WTC11 (cell line): ENCODE measurements around the gene CCDC15. TPM values are rescaled to one million over a fixed set of nuclear protein-coding genes. Genes with fewer than 3 reads are reported as not detected.

Experiments used
- ATAC-seq: fragments of 200-7000 bp; cut with Tn5 transposase; 2 replicates; pipeline ENCODE4 v1.10.0; 2021; ENCODE audit warnings: mild to moderate bottlenecking, moderate library complexity
- CTCF ChIA-PET: fragments of 300-600 bp; sonication (Branson Sonifier 250); formaldehyde crosslinking; loops from one replicate; lab custom pipeline; 2021; ENCODE audit warnings: antibody characterized with exemption; lab: Charles Lee
- POLR2A ChIA-PET: fragments of 350-600 bp; sonication (Branson Sonifier 250); formaldehyde crosslinking; loops from one replicate; lab custom pipeline; 2021; ENCODE audit warnings: antibody characterized with exemption; lab: Charles Lee
- DNase-seq: peaks from one replicate; pipeline ENCODE4 v3.0.0; 2021; ENCODE audit warnings: low spot score
- H3K27ac Mint-ChIP-seq: 2 replicates; pipeline ENCODE4 v1.8.0; 2021; ENCODE audit warnings: mixed read lengths
- H3K27me3 Mint-ChIP-seq: 2 replicates; pipeline ENCODE4 v1.8.0; 2021; ENCODE audit warnings: low read depth, mild to moderate bottlenecking, moderate library complexity, mixed read lengths
- H3K36me3 Mint-ChIP-seq: 2 replicates; pipeline ENCODE4 v1.8.0; 2021; ENCODE audit warnings: mixed read lengths
- H3K4me1 Mint-ChIP-seq: 2 replicates; pipeline ENCODE4 v1.8.0; 2022; ENCODE audit warnings: mixed read lengths
- H3K4me3 Mint-ChIP-seq: 2 replicates; pipeline ENCODE4 v1.8.0; 2021; ENCODE audit warnings: mild to moderate bottlenecking, moderate library complexity, mixed read lengths
- H3K9me3 Mint-ChIP-seq: 2 replicates; pipeline ENCODE4 v1.8.0; 2021; ENCODE audit warnings: mixed read lengths
- CDX4 ChIP-seq: fragments of 250-450 bp; sonication (Bioruptor Pico); IDR thresholded peaks from 2 replicates; pipeline ENCODE4 v1.9.0; 2021; ENCODE audit warnings: moderate library complexity, mild to moderate bottlenecking, inconsistent platforms, borderline replicate concordance
- CREB1 ChIP-seq: sonication (generic); formaldehyde crosslinking; IDR thresholded peaks from 2 replicates; pipeline ENCODE4 v1.8.0; 2023; ENCODE audit warnings: mild to moderate bottlenecking, missing genetic modification reagents
- ELF4 ChIP-seq: sonication (generic); formaldehyde crosslinking; IDR thresholded peaks from 2 replicates; pipeline ENCODE4 v1.8.1; 2022; ENCODE audit warnings: low read depth, mild to moderate bottlenecking, moderate library complexity, missing genetic modification reagents
- ERG ChIP-seq: fragments of 250-450 bp; sonication (Bioruptor Pico); IDR thresholded peaks from 2 replicates; pipeline ENCODE4 v1.8.0; 2021; ENCODE audit warnings: mild to moderate bottlenecking
- ETV6 ChIP-seq: sonication (generic); formaldehyde crosslinking; IDR thresholded peaks from 2 replicates; pipeline ENCODE4 v1.8.1; 2022; ENCODE audit warnings: mild to moderate bottlenecking, missing genetic modification reagents
- GRHL2 ChIP-seq: fragments of 250-450 bp; sonication (Bioruptor Pico); IDR thresholded peaks from 2 replicates; pipeline ENCODE4 v1.8.0; 2022; ENCODE audit warnings: mild to moderate bottlenecking, moderate library complexity; ENCODE audit not compliant: insufficient replicate concordance, severe bottlenecking
- MLX ChIP-seq: sonication (generic); formaldehyde crosslinking; IDR thresholded peaks from 2 replicates; pipeline ENCODE4 v1.8.1; 2023; ENCODE audit warnings: mild to moderate bottlenecking, missing genetic modification reagents, moderate library complexity
- MYBL2 ChIP-seq: sonication (generic); formaldehyde crosslinking; IDR thresholded peaks from 2 replicates; pipeline ENCODE4 v1.8.1; 2023; ENCODE audit warnings: mild to moderate bottlenecking, moderate library complexity, missing genetic modification reagents
- NFATC4 ChIP-seq: fragments of 250-450 bp; sonication (Bioruptor Pico); IDR thresholded peaks from 2 replicates; pipeline ENCODE4 v1.9.0; 2021; ENCODE audit warnings: mild to moderate bottlenecking
- OVOL2 ChIP-seq: fragments of 250-450 bp; sonication (Bioruptor Pico); IDR thresholded peaks from 2 replicates; pipeline ENCODE4 v1.9.0; 2021; ENCODE audit warnings: mild to moderate bottlenecking, borderline replicate concordance
- PREB ChIP-seq: sonication (generic); formaldehyde crosslinking; IDR thresholded peaks from 2 replicates; pipeline ENCODE4 v1.8.1; 2022; ENCODE audit warnings: mild to moderate bottlenecking, missing genetic modification reagents, moderate library complexity, borderline replicate concordance
- SOX15 ChIP-seq: fragments of 250-450 bp; sonication (Bioruptor Pico); IDR thresholded peaks from 2 replicates; pipeline ENCODE4 v1.9.0; 2021; ENCODE audit warnings: mild to moderate bottlenecking
- TP53 ChIP-seq: sonication (generic); formaldehyde crosslinking; IDR thresholded peaks from 2 replicates; pipeline ENCODE4 v1.8.1; 2023; ENCODE audit warnings: mild to moderate bottlenecking, missing genetic modification reagents
- ZBTB43 ChIP-seq: sonication (generic); formaldehyde crosslinking; IDR thresholded peaks from 2 replicates; pipeline ENCODE4 v1.8.1; 2023; ENCODE audit warnings: mild to moderate bottlenecking, missing genetic modification reagents
- ZNF317 ChIP-seq: sonication (generic); formaldehyde crosslinking; IDR thresholded peaks from 2 replicates; pipeline ENCODE4 v1.8.1; 2023; ENCODE audit warnings: low read depth, mild to moderate bottlenecking, moderate library complexity, missing genetic modification reagents, borderline replicate concordance
- ZNF532 ChIP-seq: fragments of 250-450 bp; sonication (Bioruptor Pico); IDR thresholded peaks from 2 replicates; pipeline ENCODE4 v1.9.0; 2021; ENCODE audit warnings: mild to moderate bottlenecking, borderline replicate concordance
- ZNF671 ChIP-seq: fragments of 250-450 bp; sonication (Bioruptor Pico); IDR thresholded peaks from 2 replicates; pipeline ENCODE4 v1.8.0; 2021; ENCODE audit warnings: mild to moderate bottlenecking
- total RNA-seq: library from RNA; stranded (reverse); gene quantifications from 3 replicates; pipeline ENCODE4 v1.2.3, GENCODE V29; 2021
- TF ChIP-seq, protein P1 (sequence below): sonication (generic); formaldehyde crosslinking; IDR thresholded peaks from 2 replicates; pipeline ENCODE4 v1.8.1; 2022; ENCODE audit warnings: low read depth, missing genetic modification reagents, borderline replicate concordance
- TF ChIP-seq, protein P2 (sequence below): fragments of 250-450 bp; sonication (Bioruptor Pico); IDR thresholded peaks from 2 replicates; pipeline ENCODE4 v1.9.0; 2021; ENCODE audit warnings: mild to moderate bottlenecking

CCDC15 gene
- total RNA-seq, 1 experiment from 2014 or later = 2.4 TPM

DNA sequence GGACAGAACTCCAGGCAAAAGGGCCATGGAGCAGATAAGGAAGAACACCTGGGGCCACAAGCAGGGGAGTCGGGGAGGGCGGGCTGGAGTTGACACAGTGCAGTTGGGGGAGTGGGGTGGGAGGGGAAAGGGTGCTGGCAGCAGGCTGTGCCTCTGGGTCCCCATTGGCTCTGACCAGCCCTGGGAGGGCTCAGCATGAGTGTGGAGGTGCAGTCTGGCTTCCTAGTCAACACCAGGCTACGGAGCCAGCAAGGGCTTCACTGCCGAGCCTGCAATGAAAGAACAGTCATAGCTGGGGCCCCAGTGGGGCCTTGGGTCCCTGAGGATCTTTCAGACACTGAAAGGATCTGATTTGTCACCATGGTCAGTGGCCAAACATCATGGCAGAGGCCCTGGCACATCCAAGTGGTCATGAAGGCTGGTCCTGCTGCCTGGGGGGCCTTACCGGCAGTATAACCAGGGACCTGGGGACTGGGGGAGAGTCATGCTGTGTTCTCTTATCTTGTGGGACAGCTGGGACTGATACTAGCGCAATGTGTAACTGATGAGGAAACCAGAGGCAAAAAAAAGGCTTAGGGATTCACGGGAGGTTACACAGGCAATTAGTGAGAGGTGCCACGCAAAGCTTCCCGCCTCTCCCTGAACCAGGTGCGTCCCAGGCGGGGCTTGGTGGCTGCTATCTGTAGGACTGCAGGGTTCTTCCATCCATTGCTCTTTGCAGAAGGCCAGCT, 120.7 kb downstream of the CCDC15 start:
- Mint-ChIP-seq H3K4me1 (peaks cover 16% of the 10 kb centered on the region), H3K36me3 (no peaks in the 10 kb centered on the region), H3K9me3 (no peaks in the 10 kb centered on the region), H3K27me3 (no peaks in the 10 kb centered on the region; the same call in 1 of the 2 replicates), H3K27ac (no peak overlapping the region), H3K4me3 (no peak overlapping the region)
- CTCF ChIA-PET = interaction anchor here (0.6 to 3.5 kb wide), 8 partner anchors 11 to 1516 kb away, joined by 3 to 21 read pairs (median 3); partner anchors contain the start of gene HEPN1
- ATAC-seq (no peak), DNase-seq (no peak)
- POLR2A ChIA-PET = no interaction called here
- TF ChIP-seq CDX4 (CRISPR knock-in tag) (no peak), TP53 (CRISPR knock-in tag) (no peak), ELF4 (CRISPR knock-in tag) (no peak), ZNF532 (CRISPR knock-in tag) (no peak), ETV6 (CRISPR knock-in tag) (no peak), PREB (CRISPR knock-in tag) (no peak), ZNF671 (CRISPR knock-in tag) (no peak), CREB1 (CRISPR knock-in tag) (no peak), OVOL2 (CRISPR knock-in tag) (no peak), NFATC4 (CRISPR knock-in tag) (no peak), MYBL2 (CRISPR knock-in tag) (no peak), ERG (CRISPR knock-in tag) (no peak)
- TF ChIP-seq, protein P1, sequence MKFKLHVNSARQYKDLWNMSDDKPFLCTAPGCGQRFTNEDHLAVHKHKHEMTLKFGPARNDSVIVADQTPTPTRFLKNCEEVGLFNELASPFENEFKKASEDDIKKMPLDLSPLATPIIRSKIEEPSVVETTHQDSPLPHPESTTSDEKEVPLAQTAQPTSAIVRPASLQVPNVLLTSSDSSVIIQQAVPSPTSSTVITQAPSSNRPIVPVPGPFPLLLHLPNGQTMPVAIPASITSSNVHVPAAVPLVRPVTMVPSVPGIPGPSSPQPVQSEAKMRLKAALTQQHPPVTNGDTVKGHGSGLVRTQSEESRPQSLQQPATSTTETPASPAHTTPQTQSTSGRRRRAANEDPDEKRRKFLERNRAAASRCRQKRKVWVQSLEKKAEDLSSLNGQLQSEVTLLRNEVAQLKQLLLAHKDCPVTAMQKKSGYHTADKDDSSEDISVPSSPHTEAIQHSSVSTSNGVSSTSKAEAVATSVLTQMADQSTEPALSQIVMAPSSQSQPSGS (CRISPR knock-in tag) = no peak

GRCh38 chr11:125075242-125075625, 121.2 kb downstream of the CCDC15 start:
- Mint-ChIP-seq H3K4me3 (no peak overlapping the region), H3K36me3 (no peaks in the 10 kb centered on the region), H3K4me1 (peaks cover 12% of the 10 kb centered on the region), H3K27ac (no peak overlapping the region), H3K27me3 (no peaks in the 10 kb centered on the region; the same call in 1 of the 2 replicates), H3K9me3 (no peaks in the 10 kb centered on the region)
- ChIA-PET POLR2A (no interaction called here), CTCF (interaction anchor here (0.8 to 3.5 kb wide), 8 partner anchors 10 to 348 kb away, joined by 3 to 21 read pairs (median 4); no protein-coding TSS in a partner anchor)
- no peak for DNase-seq
- ATAC-seq = no peak
- TF ChIP-seq ZBTB43 (CRISPR knock-in tag) = no peak
- no peak for TF ChIP-seq SOX15
- TF ChIP-seq CREB1 (CRISPR knock-in tag) = no peak
- TF ChIP-seq GRHL2 (CRISPR knock-in tag) = no peak
- TF ChIP-seq MLX (CRISPR knock-in tag) = no peak
- TF ChIP-seq, protein P2, sequence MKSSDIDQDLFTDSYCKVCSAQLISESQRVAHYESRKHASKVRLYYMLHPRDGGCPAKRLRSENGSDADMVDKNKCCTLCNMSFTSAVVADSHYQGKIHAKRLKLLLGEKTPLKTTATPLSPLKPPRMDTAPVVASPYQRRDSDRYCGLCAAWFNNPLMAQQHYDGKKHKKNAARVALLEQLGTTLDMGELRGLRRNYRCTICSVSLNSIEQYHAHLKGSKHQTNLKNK (CRISPR knock-in tag) = no peak
- TF ChIP-seq OVOL2 (CRISPR knock-in tag) = no peak
- TF ChIP-seq ZNF317 (CRISPR knock-in tag) = no peak
